H7 (cell line): ENCODE data around the gene KCTD17. TPM values are rescaled to one million over a fixed set of nuclear protein-coding genes. Genes with fewer than 3 reads are reported as not detected.
"Not testable (repeated sequence)": the region's sequence is repeated elsewhere in the genome, so short reads cannot be mapped to it uniquely, and the experiment has no call there.

ENCODE experiments used
- DNase-seq: peaks from one replicate; pipeline ENCODE4 v3.0.0; 2012
- H3K27me3 ChIP-seq: 2 replicates; pipeline ENCODE4 v1.6.0; 2011; ENCODE audit warnings: mild to moderate bottlenecking, low read length; ENCODE audit not compliant: control insufficient read depth, insufficient read depth
- H3K36me3 ChIP-seq: replicated peaks from 2 replicates; pipeline ENCODE4 v1.5.1; 2011; ENCODE audit warnings: low read length; ENCODE audit not compliant: control insufficient read depth, insufficient read depth
- H3K4me3 ChIP-seq: 2 replicates; pipeline ENCODE4 v1.5.1; 2011; ENCODE audit warnings: low read depth, mild to moderate bottlenecking, control low read depth, low read length, moderate library complexity; ENCODE audit not compliant: insufficient read depth
- total RNA-seq: library from RNA; depleted of rRNA; stranded (reverse); fragments of >200 nt; shearing (Covaris generic); gene quantifications from 2 replicates; pipeline ENCODE4 v1.2.3, GENCODE V29; 2014

KCTD17 gene
- total RNA-seq, 1 experiment from 2014 or later = 31.1 TPM

- Histone ChIP-seq H3K4me3 (peak overlapping the region; percentile 31), H3K27me3 (peaks cover 46% of the 10 kb centered on the region), H3K36me3 (no peaks in the 10 kb centered on the region)
- DNase-seq = peak; percentile 97
Observed at GRCh38 chr22:37068859-37069258, 17.3 kb downstream of the KCTD17 start.

GRCh38 chr22:37069319-37069718 is 17.8 kb downstream of the KCTD17 start:
- DNase-seq = peak; percentile 72
- Histone ChIP-seq H3K36me3 (no peaks in the 10 kb centered on the region), H3K4me3 (peak overlapping the region; percentile 31; the same call in 1 of the 2 replicates), H3K27me3 (peaks cover 46% of the 10 kb centered on the region)

- Histone ChIP-seq H3K36me3 (no peaks in the 10 kb centered on the region), H3K4me3 (no peak overlapping the region), H3K27me3 (peaks cover 46% of the 10 kb centered on the region)
- no peak for DNase-seq
Observed at GRCh38 chr22:37069719-37070118, 18.2 kb downstream of the KCTD17 start.

GRCh38 chr22:37070334-37070733 is 18.8 kb downstream of the KCTD17 start:
- DNase-seq = no peak
- Histone ChIP-seq H3K27me3 (peaks cover 44% of the 10 kb centered on the region), H3K4me3 (no peak overlapping the region), H3K36me3 (no peaks in the 10 kb centered on the region)

GRCh38 chr22:37070744-37071143 is 19.2 kb downstream of the KCTD17 start:
- no peaks in the 10 kb centered on the region for H3K36me3 ChIP-seq
- H3K4me3 ChIP-seq = no peak overlapping the region
- peaks cover 41% of the 10 kb centered on the region for H3K27me3 ChIP-seq
- DNase-seq = no peak

GRCh38 chr22:37071850-37072592 is 20.5 kb downstream of the KCTD17 start:
- peaks cover 41% of the 10 kb centered on the region for H3K27me3 ChIP-seq
- H3K36me3 ChIP-seq, H3K4me3 ChIP-seq, DNase-seq: not testable (repeated sequence)

GRCh38 chr22:37072673-37073072 is 21.1 kb downstream of the KCTD17 start:
- Histone ChIP-seq H3K36me3 (no peaks in the 10 kb centered on the region), H3K4me3 (no peak overlapping the region), H3K27me3 (peaks cover 37% of the 10 kb centered on the region)
- no peak for DNase-seq

- DNase-seq = no peak
- Histone ChIP-seq H3K4me3 (no peak overlapping the region), H3K36me3 (no peaks in the 10 kb centered on the region), H3K27me3 (peaks cover 24% of the 10 kb centered on the region)
Observed at GRCh38 chr22:37074537-37074936, 23.0 kb downstream of the KCTD17 start.

- Histone ChIP-seq H3K27me3 (peaks cover 19% of the 10 kb centered on the region), H3K36me3 (no peaks in the 10 kb centered on the region), H3K4me3 (no peak overlapping the region)
- no peak for DNase-seq
Observed at GRCh38 chr22:37075046-37075445, 23.5 kb downstream of the KCTD17 start.

- no peak for DNase-seq
- peaks cover 13% of the 10 kb centered on the region for H3K27me3 ChIP-seq
- H3K4me3 ChIP-seq = no peak overlapping the region
- no peaks in the 10 kb centered on the region for H3K36me3 ChIP-seq
Observed at GRCh38 chr22:37075822-37076433, 24.4 kb downstream of the KCTD17 start.

- H3K27me3 ChIP-seq = peaks cover 5% of the 10 kb centered on the region
Observed at GRCh38 chr22:37077802-37078448, 26.4 kb downstream of the KCTD17 start.

GRCh38 chr22:37079158-37079557 is 27.6 kb downstream of the KCTD17 start:
- no peaks in the 10 kb centered on the region for H3K36me3 ChIP-seq
- H3K27me3 ChIP-seq = peaks cover 2% of the 10 kb centered on the region
- H3K4me3 ChIP-seq = no peak overlapping the region
- DNase-seq = no peak

More at GRCh38 chr22:37077802-37078448, 26.4 kb downstream of the KCTD17 start:
- Histone ChIP-seq H3K36me3 (no peaks in the 10 kb centered on the region), H3K4me3 (no peak overlapping the region)
- DNase-seq = peak; percentile 98

GRCh38 chr22:37079668-37080171 is 28.2 kb downstream of the KCTD17 start:
- H3K27me3 ChIP-seq = peaks cover 2% of the 10 kb centered on the region
- no peak overlapping the region for H3K4me3 ChIP-seq
- no peaks in the 10 kb centered on the region for H3K36me3 ChIP-seq
- DNase-seq = no peak

- peaks cover 2% of the 10 kb centered on the region for H3K27me3 ChIP-seq
Observed at GRCh38 chr22:37080438-37080837, 28.9 kb downstream of the KCTD17 start.

GRCh38 chr22:37080838-37081237 is 29.3 kb downstream of the KCTD17 start:
- no peaks in the 10 kb centered on the region for H3K36me3 ChIP-seq

More at GRCh38 chr22:37080438-37080837, 28.9 kb downstream of the KCTD17 start:
- no peak for DNase-seq
- no peaks in the 10 kb centered on the region for H3K36me3 ChIP-seq
- no peak overlapping the region for H3K4me3 ChIP-seq

More at GRCh38 chr22:37080838-37081237, 29.3 kb downstream of the KCTD17 start:
- Histone ChIP-seq H3K4me3 (no peak overlapping the region), H3K27me3 (peaks cover 2% of the 10 kb centered on the region)
- DNase-seq = no peak
